ENCODE results near the gene STAG1.

DNA sequence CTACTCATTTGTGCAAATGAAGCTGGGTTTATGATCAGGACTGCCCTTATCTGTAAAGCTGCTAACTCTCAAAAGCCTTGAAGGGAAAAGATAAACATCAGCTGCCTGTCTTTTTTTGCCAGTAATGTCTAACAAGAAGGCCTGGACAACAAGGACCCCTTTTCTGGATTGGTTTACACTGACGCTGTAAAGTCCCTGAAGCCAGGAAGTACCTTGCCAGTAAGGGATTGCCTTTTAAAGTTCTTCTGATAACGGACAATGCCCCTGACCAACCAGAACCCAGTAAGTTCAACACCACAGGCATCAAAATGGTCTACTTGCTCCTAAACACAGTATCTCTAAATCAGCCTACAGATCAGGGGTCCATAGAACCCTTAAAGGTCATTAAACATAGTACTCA is 324.0 kb downstream of the STAG1 start:
- TF ChIP-seq, protein P1, sequence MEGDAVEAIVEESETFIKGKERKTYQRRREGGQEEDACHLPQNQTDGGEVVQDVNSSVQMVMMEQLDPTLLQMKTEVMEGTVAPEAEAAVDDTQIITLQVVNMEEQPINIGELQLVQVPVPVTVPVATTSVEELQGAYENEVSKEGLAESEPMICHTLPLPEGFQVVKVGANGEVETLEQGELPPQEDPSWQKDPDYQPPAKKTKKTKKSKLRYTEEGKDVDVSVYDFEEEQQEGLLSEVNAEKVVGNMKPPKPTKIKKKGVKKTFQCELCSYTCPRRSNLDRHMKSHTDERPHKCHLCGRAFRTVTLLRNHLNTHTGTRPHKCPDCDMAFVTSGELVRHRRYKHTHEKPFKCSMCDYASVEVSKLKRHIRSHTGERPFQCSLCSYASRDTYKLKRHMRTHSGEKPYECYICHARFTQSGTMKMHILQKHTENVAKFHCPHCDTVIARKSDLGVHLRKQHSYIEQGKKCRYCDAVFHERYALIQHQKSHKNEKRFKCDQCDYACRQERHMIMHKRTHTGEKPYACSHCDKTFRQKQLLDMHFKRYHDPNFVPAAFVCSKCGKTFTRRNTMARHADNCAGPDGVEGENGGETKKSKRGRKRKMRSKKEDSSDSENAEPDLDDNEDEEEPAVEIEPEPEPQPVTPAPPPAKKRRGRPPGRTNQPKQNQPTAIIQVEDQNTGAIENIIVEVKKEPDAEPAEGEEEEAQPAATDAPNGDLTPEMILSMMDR (IDR thresholded peaks at IDR 0.05), result no peak
- TF ChIP-seq POLR2A (IDR thresholded peaks at IDR 0.05), result no peak
